GM18507 (cell line): ENCODE measurements around the gene DENND4C.
"Not testable (repeated sequence)": the region's sequence is repeated elsewhere in the genome, so short reads cannot be mapped to it uniquely, and the experiment has no call there.

ENCODE experiments used
- DNase-seq: peaks from one replicate; pipeline ENCODE4 v3.0.0; 2011; ENCODE audit warnings: low read depth; ENCODE audit not compliant: insufficient read length; ENCODE audit errors: extremely low spot score
- FAIRE-seq: peaks from 2 replicates; lab custom pipeline; 2011; peaks lifted over from hg19 to GRCh38; lab: Jason Lieb, UNC

DENND4C gene

DNA sequence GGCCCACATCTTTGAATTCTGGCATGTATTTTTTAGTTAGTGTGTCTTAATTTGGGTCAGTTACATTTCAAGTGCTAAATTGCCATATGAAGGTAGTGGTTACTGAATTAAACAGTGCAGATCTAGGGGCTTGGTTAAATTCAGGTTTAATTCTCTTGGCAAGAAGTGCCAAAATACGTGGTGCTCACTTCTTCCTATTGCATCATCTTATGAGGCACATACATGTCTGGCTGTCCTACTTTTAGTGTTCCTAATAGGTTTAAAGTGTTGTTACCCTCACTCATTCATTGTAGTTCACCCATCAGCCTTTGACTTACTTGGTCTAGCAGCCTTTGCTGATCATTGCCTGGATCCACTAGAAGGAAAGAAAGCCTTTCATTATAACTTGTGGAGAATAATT is 90.0 kb downstream of the DENND4C start:
- no peak for FAIRE-seq
- no peak for DNase-seq

DNA sequence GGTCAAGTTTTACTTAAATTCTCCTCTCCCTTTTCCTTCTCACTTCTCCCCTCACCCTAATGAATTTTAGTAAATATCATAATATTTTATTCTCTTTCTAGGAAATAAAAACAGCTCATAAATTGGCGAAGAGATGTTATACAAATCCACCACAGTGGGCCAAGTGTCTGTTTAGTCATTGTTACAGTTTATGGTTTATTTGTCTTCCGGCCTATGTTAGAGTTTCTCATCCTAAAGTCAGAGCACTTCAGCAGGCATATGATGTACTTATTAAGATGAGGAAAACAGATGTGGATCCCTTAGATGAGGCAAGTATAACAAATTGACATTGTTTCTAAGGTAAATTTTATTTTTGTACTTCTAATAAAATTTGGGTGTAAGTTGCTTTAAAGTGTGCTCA is 101.4 kb downstream of the DENND4C start:
- FAIRE-seq (no peak), DNase-seq (no peak)

DNA sequence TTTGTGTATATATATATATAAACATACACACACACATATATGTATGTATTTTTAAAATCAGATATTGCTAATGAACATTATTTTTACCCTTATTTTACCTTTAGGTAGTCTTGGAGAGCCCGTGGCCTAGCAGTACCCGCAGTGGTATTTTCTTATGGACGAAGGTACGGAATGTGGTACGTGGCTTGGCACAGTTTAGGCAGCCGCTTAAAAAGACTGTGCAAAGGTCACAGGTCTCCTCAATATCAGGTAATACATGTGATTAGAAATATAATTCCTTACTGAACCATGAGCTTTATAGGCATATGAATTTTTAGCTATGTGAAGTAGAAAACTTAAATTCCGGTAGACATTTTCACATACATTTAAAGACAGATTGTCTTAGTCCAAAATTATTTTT is 105.7 kb downstream of the DENND4C start:
- FAIRE-seq (no peak), DNase-seq (no peak)

- FAIRE-seq (no peak), DNase-seq (no peak)
These were observed 112.5 kb downstream of the DENND4C start for GRCh38 chr9:19342947-19343346.

DNA sequence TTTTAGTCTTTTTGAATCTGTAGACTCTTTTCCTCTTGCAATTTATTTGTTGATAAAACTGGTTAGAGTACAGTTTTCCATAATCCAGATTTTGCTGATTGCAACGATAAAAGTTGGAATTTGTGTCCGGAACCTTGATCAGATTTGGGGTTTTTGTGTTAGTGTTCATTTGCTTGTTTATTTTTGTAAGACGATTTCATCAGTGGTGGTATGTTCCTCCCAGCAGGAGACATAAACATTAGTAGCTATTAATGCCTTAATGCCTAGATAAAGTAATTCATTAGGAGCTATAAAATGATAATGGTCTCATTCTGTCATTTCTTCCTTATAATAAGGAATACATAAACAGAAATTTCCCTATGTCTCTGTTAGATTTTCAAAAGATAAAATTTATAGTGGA is 128.2 kb downstream of the DENND4C start:
- FAIRE-seq (no peak), DNase-seq (no peak)

DNA sequence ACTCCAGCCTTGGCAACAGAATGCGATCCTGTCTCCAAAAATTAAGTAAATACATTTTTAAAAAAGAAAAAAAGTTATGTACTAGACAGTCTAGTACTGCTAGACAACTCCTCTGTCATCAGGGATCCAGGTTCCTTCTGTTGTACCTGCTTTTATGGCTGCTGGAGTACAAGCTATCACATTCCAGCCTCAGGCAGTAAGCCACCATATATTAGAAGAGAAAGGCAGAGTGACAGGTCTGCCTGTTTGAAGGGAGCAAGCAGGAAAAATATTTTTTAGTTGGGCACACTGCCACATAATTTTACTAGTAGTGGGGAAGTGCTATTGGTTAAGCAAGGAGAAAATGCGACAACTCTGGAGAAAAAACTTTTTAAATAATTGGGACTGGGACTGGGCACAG is 138.6 kb downstream of the DENND4C start:
- FAIRE-seq (no peak), DNase-seq (no peak)

DNA sequence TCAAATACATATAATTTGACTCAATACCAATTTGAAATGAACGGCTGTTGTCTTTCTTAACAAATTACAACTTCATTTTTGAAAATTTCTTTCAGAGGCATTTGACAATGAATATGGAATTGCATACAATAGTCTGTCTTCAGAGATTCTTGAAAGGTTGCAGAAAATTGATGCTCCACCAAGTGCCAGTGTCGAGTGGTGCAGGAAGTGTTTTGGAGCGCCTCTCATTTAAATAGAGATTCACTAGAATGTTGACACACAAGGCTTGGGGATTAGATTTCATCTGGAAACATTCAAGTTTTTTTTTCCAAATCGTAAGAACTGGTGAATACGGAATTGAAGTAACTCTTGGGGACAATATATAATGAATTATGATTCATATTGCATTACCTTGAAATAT is 141.4 kb downstream of the DENND4C start:
- DNase-seq (no peak), FAIRE-seq (no peak)

DNA sequence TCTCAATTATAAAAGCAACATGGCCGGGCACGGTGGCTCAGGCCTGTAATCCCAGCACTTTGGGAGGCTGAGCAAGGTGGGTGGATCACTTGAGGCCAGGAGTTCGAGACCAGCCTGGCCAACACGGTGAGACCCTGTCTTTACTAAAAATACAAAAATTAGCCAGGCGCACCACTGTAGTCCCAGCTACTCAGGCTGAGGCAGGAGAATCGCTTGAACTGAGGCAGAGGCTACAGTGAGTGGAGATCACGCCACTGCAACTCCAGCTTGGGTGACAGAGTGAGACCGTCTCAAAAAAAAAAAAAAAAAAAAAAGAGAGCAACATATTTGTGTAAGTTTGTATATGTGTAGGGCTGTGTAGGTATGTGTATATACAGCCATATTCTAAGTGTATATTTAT is 142.1 kb downstream of the DENND4C start:
- FAIRE-seq, result no peak
- no peak for DNase-seq

DNA sequence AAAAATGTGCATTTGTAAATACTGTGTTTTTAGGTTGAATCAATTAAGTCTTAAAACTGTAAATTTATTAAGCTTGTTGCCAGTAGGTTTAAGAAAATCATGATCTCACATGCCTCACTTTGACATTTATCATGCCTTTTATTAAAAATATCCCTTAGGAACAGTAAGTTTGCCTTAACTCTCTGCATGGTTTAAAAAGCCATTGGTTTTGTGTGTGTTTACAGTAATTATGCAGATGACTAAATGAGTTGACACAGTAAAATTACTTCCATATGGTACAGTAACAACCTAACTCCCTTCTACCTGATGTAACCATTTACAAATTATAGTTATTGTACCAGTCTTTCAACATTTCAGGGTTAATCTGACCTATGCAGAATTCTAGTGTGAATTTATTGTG is 143.0 kb downstream of the DENND4C start:
- peak; percentile 63 for FAIRE-seq
- DNase-seq, result no peak

- no peak for FAIRE-seq
- no peak for DNase-seq
These were observed 145.0 kb downstream of the DENND4C start for GRCh38 chr9:19375538-19375937.

DNA sequence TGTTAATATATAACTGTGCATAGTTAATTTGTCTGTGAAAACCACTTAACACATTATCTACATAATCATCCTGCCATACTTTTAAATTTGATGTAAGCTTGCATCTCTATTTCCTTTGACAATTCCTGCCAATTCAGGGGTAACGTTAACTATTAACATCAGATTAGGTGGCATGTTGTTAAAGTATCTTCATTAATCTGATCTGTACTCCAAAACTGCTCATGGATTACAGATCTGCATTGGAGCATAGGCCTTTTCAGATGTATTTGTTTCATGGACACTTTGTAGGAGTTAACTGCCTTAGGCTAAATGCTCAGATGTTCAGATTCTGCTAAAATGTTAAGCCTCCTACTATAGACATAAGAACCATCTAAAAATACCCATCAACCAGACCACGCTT is 146.4 kb downstream of the DENND4C start:
- FAIRE-seq (no peak), DNase-seq (no peak)

GRCh38 chr9:19378164-19378563 is 147.7 kb downstream of the DENND4C start:
- DNase-seq (no peak), FAIRE-seq (no peak)

GRCh38 chr9:19378647-19379046 is 148.2 kb downstream of the DENND4C start:
- peak; percentile 60 for FAIRE-seq
- DNase-seq, result no peak

DNA sequence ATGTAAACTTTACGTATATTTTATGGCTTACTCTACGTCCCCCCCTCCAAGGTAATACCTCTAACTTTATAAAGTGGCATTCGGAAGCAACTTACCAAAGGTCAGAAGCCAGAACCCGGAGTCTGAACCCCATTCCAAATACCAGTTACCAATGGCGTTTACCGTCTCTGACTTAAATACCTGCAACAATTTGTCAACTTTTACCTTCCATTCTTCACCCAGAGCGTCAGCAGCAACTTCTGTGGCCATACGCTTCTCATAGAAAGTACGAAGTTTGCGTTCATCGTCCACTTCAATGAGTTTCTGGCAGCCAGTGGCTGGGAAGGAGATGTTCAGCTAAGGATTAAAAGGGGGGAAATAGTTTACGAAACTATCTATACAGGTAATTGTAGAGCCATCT is 148.8 kb downstream of the DENND4C start:
- FAIRE-seq (no peak), DNase-seq (no peak)

DNA sequence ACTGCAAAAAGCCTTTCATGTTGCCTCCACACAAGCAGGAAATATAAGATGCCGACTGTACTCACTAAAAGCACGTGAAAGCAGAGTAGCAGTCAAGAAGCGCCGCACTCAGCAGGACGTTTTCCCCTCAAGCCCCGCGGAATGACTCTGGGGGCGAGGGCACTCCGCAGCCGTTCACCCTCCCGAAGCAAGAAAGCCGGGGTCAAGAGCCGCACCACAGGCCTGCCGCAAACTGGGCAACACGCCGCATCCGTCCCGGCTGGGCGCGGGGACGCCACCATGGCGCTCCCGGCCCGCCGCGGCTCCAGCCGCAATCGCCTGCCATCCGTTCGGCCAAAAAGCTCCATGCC is 149.2 kb downstream of the DENND4C start:
- DNase-seq (no peak), FAIRE-seq (no peak)

- FAIRE-seq, result no peak
These were observed 150.3 kb downstream of the DENND4C start for GRCh38 chr9:19380826-19381075.

GRCh38 chr9:19381656-19382055 is 151.2 kb downstream of the DENND4C start:
- FAIRE-seq (no peak), DNase-seq (no peak)

More at GRCh38 chr9:19380826-19381075, 150.3 kb downstream of the DENND4C start:
- DNase-seq, result no peak

DNA sequence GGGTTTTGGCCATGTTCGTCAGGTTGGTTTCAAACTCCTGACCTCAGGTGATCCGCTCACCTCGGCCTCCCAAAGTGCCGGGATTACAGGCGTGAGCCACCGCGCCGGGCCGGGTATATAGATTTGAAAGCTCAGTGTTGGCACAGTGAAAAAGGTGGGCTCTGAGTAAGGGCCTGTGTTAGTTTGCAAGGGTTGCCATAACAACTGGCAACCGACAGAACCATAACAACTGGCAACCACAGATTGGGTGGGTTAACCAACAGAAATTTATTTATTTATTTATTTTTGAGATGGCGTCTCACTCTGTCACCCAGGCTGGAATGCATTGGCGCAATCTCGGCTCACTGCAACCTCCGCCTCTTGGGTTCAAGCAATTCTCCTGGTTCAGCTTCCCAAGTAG is 154.7 kb downstream of the DENND4C start:
- FAIRE-seq, result not testable (repeated sequence)

DNA sequence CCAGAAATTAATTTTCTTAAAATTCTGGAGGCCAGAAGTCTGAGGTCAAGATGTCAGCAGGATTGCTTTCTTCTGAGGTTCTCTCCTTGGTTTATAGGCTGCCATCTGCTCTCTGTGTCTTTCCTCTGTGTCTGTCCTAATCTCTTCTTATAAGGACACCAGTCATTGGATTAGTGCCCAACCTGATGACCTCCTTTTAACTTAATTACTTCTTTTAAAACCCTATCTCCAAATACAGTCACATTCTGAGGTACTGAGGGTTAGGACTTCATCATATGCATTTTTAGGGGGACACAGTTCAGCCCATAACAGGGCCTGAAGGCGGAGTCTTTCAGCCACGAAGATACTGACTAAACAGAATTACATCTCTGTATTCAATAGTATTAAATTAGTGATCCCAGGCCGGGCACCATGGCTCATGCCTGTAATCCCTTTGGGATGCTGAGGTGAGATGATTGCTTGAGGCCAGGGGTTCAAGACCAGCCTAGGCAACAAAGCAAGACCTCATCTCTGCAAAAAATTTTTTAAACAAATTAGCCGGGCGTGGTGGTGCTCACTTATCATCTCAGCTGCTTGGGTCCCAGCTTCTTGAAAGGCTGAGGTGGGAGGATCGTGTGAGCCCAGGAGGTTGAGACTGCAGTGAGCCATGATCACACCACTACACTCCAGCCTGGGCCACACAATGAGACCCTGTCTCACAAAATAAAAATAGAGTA is 155.5 kb downstream of the DENND4C start:
- FAIRE-seq (no peak), DNase-seq (no peak)

More for the DNA sequence above, 154.7 kb downstream of the DENND4C start:
- not testable (repeated sequence) for DNase-seq

DNA sequence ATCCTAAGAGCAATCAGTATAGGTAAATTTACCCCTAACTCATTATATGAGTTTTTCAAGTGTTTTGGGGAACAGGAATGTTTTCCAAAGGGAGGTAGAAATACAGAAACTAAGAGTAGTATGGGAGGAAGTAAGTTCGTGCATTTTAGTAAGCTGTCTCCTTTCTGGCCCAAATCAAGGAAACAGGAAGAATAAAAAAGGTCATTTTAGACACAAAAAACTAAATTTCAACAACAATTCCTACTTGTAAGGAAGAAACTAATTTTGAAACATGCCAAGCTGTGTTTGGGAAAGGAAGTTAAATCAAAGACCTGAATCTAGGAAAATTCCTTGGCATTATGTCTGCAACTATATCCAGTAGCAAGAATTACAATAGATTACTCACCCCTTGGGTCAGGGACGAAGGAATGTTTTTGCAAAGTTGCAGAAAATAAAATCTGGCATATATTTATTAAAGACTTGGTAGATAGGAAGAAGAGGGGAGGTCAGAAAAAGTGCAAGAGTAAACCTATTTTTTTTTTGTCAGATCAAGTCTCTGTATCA is 156.1 kb downstream of the DENND4C start:
- FAIRE-seq (no peak), DNase-seq (no peak)

DNA sequence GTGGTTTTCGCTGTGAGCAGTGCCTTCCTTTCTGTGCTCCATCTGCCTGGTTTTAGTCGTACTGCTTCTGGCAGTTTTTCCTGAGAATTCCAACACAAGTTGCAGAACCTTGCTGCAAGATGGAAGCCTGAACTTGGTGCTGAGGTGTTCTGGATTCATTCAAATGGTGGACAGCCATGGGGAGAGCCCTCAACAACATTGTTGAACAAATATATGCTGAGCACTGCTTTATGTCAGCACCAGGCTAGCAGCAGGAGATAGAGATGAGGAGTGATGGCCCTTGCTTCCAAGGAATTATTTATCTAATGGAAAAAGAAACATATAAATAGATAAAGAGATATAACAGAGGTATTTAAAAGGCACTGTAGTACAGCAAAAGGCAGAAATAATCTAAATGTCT is 156.8 kb downstream of the DENND4C start:
- DNase-seq (no peak), FAIRE-seq (no peak)

- FAIRE-seq, result not testable (repeated sequence)
These were observed 159.0 kb downstream of the DENND4C start for GRCh38 chr9:19389539-19389938.

More at GRCh38 chr9:19389539-19389938, 159.0 kb downstream of the DENND4C start:
- DNase-seq, result not testable (repeated sequence)
